Kasumi-1 (cell line): ENCODE measurements around the gene TMEM240.
"Not testable (repeated sequence)": the region's sequence is repeated elsewhere in the genome, so short reads cannot be mapped to it uniquely, and the experiment has no call there.

Experiments used
- DNase-seq, 2 experiments: peaks; one replicate each; lab custom pipeline; 2025; lab: John Stamatoyannopoulos, UW

TMEM240 gene

GRCh38 chr1:1495461-1495975 is 44.9 kb downstream of the TMEM240 start:
- not testable (repeated sequence) for DNase-seq

- not testable (repeated sequence) for DNase-seq
These were observed 46.1 kb downstream of the TMEM240 start for GRCh38 chr1:1494311-1494710.

- DNase-seq = no peak
These were observed 48.8 kb downstream of the TMEM240 start for GRCh38 chr1:1491601-1492000.

- DNase-seq = no peak
These were observed 49.7 kb downstream of the TMEM240 start for GRCh38 chr1:1490633-1491230.

GRCh38 chr1:1489861-1490260 is 50.6 kb downstream of the TMEM240 start:
- no peak for DNase-seq

GRCh38 chr1:1489231-1489630 is 51.2 kb downstream of the TMEM240 start:
- DNase-seq = no peak

- DNase-seq = no peak
These were observed 52.7 kb downstream of the TMEM240 start for GRCh38 chr1:1487701-1488100.

GRCh38 chr1:1485755-1486317 is 54.6 kb downstream of the TMEM240 start:
- DNase-seq = not testable (repeated sequence)

GRCh38 chr1:1484976-1485750 is 55.3 kb downstream of the TMEM240 start:
- not testable (repeated sequence) for DNase-seq
